GM20431 (cell line): Measurements from ENCODE around the gene WDR74.
"Not testable (repeated sequence)": the region's sequence is repeated elsewhere in the genome, so short reads cannot be mapped to it uniquely, and the experiment has no call there.

Experiments used
- in situ Hi-C: fragments of 300-500 bp; cut with MseI, MboI; formaldehyde crosslinking; loops from one replicate; pipeline ENCODE4 v1.15.0; 2020; ENCODE audit warnings: low sequenced_read_pairs; ENCODE audit not compliant: unreplicated experiment

The WDR74 gene

GRCh38 chr11:62861564-62862192 lies 22.3 kb upstream of the WDR74 start:
- in situ Hi-C loops: loop anchor here (10.0 kb wide), 1 partner anchor 77 kb away; the partner anchor contains the start of gene TMEM179B

- in situ Hi-C loops: loop anchor here (10.0 kb wide), 1 partner anchor 76 kb away; the partner anchor contains the start of gene TMEM179B
These were observed 21.6 kb upstream of the WDR74 start for GRCh38 chr11:62860835-62861563.

- in situ Hi-C loops: not testable (repeated sequence)
These were observed 19.9 kb upstream of the WDR74 start for GRCh38 chr11:62859281-62859703.

- in situ Hi-C loops: no loop called here
These were observed 18.8 kb upstream of the WDR74 start for GRCh38 chr11:62858201-62858600.

GRCh38 chr11:62857541-62857982 lies 18.2 kb upstream of the WDR74 start:
- in situ Hi-C loops: no loop called here

GRCh38 chr11:62856333-62856895 lies 17.0 kb upstream of the WDR74 start:
- in situ Hi-C loops: no loop called here

- in situ Hi-C loops: no loop called here
These were observed 16.4 kb upstream of the WDR74 start for GRCh38 chr11:62855571-62856332.

- in situ Hi-C loops: no loop called here
These were observed 15.6 kb upstream of the WDR74 start for GRCh38 chr11:62854825-62855570.

GRCh38 chr11:62854013-62854824 lies 14.8 kb upstream of the WDR74 start:
- in situ Hi-C loops: no loop called here

- in situ Hi-C loops: no loop called here
These were observed 14.0 kb upstream of the WDR74 start for GRCh38 chr11:62853279-62853965.

- in situ Hi-C loops: no loop called here
These were observed 13.3 kb upstream of the WDR74 start for GRCh38 chr11:62852523-62853188.

- in situ Hi-C loops: no loop called here
These were observed 12.6 kb upstream of the WDR74 start for GRCh38 chr11:62851807-62852522.

GRCh38 chr11:62850911-62851806 lies 11.8 kb upstream of the WDR74 start:
- in situ Hi-C loops: no loop called here

- in situ Hi-C loops: no loop called here
These were observed 8.5 kb upstream of the WDR74 start for GRCh38 chr11:62847767-62848314.

GRCh38 chr11:62846177-62846576 lies 6.8 kb upstream of the WDR74 start:
- in situ Hi-C loops: no loop called here

GRCh38 chr11:62844154-62844553 lies 4.8 kb upstream of the WDR74 start:
- in situ Hi-C loops: no loop called here
